ENCODE data around the gene GLRX5.

GLRX5 gene

GRCh38 chr14:95518045-95518751, 16.7 kb upstream of the GLRX5 start:
- DNase-seq, result no peak

GRCh38 chr14:95519699-95520098, 15.2 kb upstream of the GLRX5 start:
- DNase-seq, result no peak

- DNase-seq, result no peak
Observed at GRCh38 chr14:95520346-95520745, 14.5 kb upstream of the GLRX5 start.

DNA sequence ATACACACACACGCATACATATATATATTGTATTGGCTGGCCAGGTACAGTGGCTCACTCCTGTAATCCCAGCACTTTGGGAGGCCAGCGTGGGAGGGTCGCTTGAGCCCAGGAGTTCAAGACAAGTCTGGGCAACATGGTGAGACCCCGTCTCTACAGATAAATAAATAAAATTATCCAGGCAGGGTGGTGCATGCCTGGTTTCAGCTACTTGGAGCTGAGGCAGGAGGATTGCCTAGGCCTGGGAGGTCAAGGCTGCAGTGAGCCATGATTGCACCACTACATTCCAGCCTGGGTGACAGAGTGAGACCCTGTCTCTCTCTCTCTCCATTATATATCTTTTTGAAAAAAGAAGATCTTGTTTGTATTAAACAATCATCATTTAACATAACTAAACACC, 13.8 kb upstream of the GLRX5 start:
- DNase-seq, result no peak

- no peak for DNase-seq
Observed at GRCh38 chr14:95522116-95522515, 12.7 kb upstream of the GLRX5 start.

DNA sequence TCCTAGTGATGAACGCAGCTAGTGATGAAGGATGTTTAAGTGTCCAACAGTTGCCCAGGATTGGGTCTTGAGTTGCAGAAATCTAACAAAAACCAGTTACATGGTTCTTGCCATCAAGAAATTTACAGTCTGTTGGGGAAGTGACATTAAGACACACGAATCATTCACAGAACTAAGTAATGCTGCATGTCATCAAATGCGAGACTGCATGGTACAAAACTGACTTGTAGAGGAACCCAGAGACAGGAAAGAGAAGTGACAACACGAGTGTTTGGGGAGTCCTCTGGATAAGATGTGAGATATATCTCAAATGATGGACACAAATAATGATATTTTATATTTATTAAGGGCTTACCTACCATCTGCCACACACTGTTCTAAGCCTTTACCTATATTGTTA, 12.3 kb upstream of the GLRX5 start:
- DNase-seq, result no peak

- no peak for DNase-seq
Observed at GRCh38 chr14:95523051-95523814, 11.6 kb upstream of the GLRX5 start.

DNA sequence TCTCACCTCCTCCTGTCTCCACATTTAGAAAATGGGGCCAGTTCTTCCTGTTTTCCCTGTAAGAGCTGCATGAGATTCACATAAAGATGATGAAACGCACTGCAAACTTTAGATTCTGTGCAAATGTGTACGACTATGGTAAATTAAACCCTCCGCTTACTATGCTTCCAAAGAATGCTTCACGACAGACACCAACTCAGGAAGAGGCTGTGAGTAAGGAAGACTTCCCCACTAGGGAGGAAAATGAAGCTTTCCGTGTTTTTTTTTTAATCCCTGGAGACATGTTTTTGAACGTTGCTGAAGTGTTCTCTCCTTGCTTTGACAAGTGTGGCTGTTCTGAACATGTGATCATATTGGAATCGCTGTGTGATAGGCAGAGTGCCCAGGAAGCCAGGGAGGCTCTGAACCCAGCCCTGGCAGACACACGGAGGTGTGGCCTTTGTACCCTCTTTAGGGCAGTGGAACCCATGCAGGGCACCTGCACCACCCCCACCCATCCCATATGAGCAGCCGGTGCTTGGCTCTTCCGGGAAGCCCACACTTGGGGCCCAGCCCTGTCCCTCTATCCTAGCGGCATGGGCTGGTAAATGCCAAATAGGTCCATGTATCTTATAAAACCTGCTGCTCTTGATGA, 10.9 kb upstream of the GLRX5 start:
- peak; percentile 68 for DNase-seq

- DNase-seq, result no peak
Observed at GRCh38 chr14:95524706-95525512, 9.9 kb upstream of the GLRX5 start.

DNA sequence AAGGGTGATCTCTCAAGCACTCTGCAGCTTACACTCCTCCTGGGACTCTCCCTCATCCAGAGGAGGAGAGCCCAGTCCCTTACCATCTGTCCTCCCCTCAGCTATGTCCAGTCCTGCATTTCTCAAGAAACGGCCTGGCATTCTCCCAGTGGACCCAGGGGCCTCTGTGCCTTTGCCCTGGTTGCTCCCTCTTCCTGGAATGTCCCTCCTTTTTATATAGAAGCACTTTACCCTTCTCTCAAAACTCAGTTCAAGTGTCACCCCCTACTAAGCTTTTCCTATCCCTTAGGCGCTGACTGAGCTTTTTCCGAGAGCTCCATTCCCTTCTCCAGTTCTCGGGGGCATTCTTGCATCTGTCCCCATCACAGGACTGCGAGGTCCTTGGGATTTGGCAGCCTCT, 8.9 kb upstream of the GLRX5 start:
- no peak for DNase-seq

GRCh38 chr14:95526483-95527386, 8.1 kb upstream of the GLRX5 start:
- DNase-seq, result no peak

GRCh38 chr14:95527387-95528002, 7.4 kb upstream of the GLRX5 start:
- no peak for DNase-seq

- no peak for DNase-seq
Observed at GRCh38 chr14:95529216-95529615, 5.6 kb upstream of the GLRX5 start.

- no peak for DNase-seq
Observed at GRCh38 chr14:95530473-95531276, 4.2 kb upstream of the GLRX5 start.

DNA sequence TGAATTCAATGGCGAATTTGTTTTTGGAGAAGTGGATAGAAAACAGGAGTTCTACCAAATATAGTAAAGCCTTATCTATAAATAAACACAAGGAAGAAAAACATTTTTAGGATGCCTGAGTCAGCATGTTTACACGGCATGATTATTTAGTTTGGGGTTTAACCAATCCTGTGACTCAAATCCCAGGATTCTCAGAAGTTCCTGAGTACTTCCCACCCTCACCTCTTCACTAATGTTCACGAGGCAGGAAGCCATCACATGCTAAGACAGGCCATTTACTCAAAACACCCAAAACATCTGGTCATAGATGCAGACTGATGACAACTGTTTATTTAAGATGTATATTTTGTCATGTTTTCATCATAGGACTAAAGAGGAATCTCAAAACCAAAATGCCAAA, 3.4 kb upstream of the GLRX5 start:
- DNase-seq, result no peak

GRCh38 chr14:95531969-95532368, 2.9 kb upstream of the GLRX5 start:
- DNase-seq, result no peak

- DNase-seq, result peak; percentile 60
Observed at GRCh38 chr14:95533391-95533821, 1.4 kb upstream of the GLRX5 start.

DNA sequence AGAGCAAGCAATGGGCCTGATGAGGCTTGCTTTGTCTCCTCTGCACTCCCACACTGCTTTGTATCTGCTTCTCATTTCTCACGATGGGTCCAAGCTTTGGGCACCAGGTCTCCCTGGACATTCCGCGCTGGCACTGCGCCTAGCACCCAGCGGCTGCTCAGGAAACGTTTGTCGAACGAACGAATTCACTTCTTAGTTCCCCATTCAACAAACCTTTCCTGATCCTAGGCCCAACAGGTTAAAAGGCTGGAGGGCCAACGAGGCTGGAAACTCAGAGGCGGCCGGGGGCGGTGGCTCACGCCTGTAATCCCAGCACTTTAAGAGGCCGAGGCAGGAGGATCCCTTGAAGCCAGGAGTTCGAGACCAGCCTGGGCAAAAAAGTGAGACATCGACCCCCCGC, 1.0 kb upstream of the GLRX5 start:
- DNase-seq, result no peak

DNA sequence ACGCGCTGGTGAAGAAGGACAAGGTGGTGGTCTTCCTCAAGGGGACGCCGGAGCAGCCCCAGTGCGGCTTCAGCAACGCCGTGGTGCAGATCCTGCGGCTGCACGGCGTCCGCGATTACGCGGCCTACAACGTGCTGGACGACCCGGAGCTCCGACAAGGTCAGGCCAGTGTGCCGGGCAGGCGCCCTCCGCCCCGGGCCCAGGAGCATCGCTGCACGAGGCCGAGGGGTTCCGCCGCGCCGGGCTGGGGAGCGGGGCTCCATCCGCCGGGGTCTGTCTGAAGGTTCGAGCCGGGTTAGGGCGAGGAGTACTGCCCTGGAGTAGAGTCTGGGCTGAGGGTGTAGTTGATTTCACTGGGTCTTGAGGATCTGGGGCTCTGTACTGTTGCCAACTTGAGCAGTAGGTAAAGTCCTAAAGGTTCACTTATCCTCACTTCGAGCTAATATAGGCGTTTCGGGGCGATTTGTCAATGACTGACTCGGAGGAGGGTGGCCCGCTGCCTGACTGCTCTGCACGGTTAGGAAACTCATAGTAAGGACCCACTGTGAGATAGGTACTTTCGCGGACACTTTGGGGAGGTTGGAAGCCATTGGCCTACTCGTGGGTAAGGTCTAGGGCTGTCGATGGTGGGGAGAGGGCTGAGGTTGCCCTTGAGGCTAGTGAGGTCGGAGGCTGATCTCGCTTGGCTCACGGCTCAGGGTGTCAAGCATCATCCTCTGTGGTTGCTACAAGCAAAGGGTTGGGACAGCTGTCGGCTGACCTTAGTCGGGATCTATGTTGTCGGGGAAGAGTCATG, 574 bp downstream of the GLRX5 start:
- no peak for DNase-seq

- no peak for DNase-seq
Observed at GRCh38 chr14:95536036-95536593, 1.3 kb downstream of the GLRX5 start.

All from NCI-H2171 (cell line).